HG03565 (cell line): ENCODE results near the gene IFFO2.

Experiments
- ATAC-seq: cut with Tn5 transposase; IDR thresholded peaks from one replicate; pipeline ENCODE4 v1.9.1; 2021; ENCODE audit warnings: mild to moderate bottlenecking, moderate library complexity; ENCODE audit not compliant: unreplicated experiment

IFFO2 gene

GRCh38 chr1:18972991-18973390 lies 16.5 kb upstream of the IFFO2 start:
- no peak for ATAC-seq

DNA sequence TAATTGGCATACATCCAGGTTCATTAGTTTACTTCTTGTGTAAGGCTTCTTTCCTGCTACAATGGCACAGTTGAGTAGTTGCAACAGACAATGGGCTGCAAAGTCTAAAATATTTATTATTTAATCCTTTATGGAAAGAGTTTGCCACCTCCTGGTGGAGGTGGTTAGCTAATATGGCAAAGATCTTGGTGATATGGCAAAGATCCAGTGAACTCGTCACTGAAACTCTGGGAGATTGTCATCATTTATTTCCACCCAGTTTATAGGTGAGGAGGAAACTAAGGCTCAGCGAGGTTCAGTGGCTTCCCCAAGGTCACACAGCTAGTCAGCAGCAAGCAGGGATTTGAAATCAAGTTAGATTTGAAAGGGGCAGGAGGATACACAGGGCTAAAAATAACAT lies 16.1 kb upstream of the IFFO2 start:
- no peak for ATAC-seq

DNA sequence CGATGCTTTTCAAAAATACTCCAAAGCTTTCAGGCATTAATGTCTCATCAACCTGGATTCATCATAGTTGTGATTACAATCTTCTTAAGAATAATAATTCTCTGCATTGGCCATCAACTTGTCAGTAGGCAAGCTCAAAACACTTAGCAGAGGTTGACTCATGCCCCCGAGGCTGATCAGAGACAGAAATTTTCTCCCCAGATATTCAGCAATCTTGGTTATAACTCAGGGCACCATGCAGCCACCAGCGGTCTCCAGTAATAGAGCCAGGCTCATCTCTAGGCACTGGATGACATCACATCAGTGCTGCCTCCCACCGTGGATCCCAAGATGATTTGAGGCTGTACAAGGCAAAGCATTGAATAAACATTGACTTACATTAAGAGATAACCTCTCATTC lies 14.3 kb upstream of the IFFO2 start:
- ATAC-seq = no peak

DNA sequence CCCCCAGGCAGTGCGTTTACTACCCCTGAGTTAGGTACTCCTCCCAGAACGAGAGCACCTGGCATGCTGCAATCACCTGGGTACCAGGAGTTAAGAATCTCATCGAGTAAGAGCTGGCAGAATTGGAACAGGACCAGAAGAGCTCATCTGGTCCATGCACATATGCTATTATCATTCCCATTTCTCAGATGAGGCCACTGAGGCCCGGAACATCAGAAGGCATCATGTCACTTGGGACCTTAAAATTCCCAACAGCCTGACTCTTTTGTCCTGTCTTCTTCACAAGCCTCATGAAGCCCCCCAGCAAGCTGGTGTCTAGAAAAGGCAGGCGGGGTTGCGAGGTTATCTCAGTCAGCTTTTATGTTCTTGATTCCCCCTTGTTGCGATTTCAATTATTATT lies 13.9 kb upstream of the IFFO2 start:
- ATAC-seq = no peak

DNA sequence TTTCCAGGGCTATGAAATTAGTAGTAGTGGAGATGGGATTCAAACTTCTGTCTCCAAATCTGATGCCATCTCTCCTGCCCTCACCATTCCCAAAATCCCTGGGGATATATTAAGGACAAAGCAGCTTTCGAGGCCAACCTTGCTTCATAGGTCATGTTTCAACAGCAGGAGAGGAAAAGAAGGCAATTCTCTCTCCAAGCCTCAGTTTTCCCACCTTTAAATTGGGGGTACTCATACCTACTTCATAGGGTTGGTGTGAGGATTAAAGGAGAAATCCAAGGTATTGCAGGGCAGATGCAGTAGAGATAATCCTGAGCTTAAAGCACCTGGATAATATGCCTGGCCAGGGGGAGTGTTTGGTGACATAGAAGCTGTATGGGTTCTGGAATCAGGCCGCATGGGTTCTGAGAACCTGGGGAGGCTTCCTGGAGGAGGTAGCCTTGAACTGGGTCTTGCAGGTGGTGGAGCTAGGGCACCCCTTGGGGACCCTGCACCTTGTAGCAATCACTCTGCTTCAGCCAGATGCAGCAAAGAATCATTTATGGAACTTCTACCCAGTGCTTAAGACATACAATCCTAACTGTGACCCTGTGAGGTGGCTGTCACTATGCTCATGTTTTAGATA lies 10.7 kb upstream of the IFFO2 start:
- no peak for ATAC-seq

DNA sequence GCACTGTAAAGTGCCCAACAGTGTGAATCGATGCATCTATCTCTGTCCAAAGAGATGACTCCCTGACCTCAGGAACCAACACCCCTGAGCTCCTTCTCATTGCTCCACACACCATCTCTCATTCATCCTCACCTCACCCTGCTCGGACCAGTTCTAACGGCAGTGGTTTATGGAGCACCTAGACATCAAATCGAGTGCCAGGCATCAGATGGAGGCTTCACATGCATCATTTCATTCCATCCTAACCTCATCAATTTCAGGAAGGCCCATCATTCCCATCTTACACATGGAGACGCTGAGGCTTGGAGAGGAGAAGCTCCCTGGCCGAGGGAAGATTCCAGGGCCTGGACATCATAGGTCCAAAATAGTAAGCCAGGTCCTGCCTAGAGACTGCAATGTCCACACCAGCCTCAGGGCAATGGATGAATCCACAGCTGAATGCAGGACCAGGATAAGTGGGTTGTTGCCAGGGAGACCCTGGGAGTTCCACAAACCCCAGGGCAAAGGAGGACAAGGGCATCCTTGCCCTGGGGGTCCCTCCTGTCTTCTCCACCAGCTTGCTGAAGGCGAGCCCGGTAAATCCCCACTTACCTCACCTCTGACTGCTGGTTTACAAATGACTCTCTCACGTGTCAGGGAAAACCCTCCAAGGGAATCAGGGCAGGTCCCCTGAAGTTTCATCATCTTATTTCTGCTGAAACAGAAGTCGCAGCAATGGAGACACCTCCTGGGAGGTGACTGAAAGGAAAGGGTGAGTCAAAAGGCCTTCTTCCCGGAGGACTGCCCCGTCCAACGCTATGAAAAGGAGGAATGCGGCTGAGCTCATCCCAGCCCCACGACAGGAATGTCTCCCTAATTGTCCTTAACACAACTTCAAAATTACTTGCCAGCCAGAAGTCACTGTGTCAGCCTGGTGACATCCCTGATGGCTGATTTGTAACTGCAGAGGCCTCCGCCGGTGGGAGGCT lies 9.0 kb upstream of the IFFO2 start:
- ATAC-seq = no peak

DNA sequence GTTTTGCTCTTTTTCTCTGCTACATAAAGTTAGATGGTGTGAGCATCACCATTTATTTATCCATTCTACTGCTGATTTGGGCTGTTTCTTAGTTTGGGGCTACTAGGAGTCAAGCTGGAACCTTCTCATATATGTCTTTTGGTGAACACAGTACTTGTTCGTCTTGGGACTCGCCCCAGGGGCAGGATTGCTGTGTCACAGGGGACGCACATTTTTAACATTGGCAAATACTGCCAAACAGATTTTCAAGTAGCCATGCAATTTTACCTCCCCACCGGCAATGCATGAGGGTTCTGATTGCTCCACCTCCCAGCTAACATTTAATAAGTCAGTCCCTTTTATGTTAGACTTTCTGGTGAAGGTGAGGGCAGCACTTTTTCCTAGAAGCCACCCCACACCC lies 7.5 kb upstream of the IFFO2 start:
- ATAC-seq = no peak

GRCh38 chr1:18962855-18963737 lies 6.6 kb upstream of the IFFO2 start:
- no peak for ATAC-seq

- no peak for ATAC-seq
Observed at GRCh38 chr1:18962121-18962721, 5.7 kb upstream of the IFFO2 start.

GRCh38 chr1:18960821-18961220 lies 4.3 kb upstream of the IFFO2 start:
- no peak for ATAC-seq

DNA sequence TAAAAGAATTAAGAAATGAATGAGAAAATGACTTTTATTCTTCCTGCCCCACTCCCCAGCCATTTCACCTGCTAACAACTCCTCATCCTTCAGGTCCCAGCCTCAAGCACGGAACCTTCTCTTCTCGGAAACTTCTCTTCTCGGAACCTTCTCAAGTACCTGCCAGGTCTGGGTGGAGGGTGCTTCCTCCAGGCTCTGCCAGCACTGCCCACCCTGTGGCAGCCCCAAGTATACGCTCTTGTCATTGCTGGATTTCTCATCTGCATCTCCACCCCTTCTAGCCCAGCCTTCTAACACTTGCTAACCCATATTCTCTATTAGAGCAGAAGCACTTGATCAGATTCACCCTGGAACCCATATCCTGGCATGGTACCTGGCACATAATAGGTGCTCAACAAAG lies 3.9 kb upstream of the IFFO2 start:
- ATAC-seq = no peak

GRCh38 chr1:18959591-18959990 lies 3.1 kb upstream of the IFFO2 start:
- ATAC-seq = no peak

DNA sequence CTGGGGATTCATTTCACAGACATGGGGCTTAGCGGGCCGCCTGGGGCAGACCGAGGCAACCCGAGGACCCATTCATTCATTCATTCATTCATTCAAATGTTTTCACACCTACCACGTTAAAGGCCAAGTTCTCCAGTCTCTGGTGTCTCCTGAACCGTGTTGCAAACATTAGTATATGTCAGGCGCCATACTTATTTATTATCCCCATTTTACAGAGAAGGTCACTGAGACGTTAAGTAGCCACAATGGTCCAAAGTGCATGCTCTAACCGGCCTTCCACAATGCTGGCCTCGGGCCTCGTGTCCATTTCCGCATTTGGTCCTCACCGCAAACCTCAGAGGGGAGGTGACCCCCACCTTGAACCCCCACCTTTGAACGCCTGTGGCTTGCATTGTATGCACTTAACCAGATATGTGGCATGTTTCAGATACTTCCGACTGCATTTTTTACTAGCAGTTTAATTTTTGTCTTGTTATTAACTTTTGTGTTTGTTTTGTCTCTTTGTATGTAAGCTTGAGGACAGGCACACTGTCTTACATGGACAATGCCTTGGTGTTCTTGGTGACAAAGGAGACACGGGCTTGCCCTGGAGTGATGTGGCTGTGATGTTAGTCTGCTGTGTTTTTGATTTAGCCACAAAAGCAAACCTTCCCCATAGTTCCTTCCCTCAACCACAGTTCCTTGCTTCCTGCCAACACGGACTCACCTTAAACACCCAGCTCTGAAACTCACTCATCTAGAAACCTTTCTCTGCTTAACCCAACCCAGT lies 1.2 kb upstream of the IFFO2 start:
- no peak for ATAC-seq

- no peak for ATAC-seq
Observed at GRCh38 chr1:18957136-18957521, 653 bp upstream of the IFFO2 start.

DNA sequence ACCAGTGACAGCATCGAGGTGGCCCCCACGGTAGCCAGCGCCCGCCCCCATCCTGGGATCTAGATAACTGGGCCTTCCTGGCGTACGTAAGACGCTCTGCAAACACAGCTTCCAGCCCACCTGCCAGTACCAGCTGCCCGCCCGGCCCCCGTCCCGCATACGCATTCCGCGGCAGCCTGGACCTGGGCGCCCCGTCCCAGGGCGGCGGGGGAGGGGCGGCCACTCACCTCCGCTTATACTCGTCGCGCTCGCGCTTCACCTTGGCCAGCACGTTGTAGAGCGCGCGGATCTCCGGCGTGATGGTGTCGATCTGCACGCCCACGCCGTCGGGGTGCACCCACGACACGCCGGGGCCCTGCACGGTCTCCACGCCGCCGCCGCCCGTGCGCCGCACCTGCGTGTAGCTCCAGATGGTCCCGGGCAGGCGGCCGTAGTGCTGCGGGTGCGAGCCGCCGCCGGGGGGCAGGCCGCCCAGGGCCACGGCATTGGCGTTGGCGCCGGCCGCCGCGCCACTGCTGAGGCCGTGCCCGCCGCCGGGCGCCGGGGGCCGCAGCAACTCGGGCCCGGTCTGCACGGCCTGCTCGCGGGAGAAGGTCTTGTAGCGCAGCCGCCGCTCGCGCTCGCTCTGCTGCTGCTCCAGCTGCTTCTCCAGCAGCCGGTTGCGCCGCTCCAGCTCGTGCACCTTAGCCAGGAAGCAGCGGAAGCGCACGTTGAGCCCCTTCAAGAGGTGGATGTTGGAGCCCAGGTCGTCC lies 859 bp downstream of the IFFO2 start:
- ATAC-seq = no peak

- ATAC-seq = no peak
Observed at GRCh38 chr1:18955131-18955440, 1.4 kb downstream of the IFFO2 start.

DNA sequence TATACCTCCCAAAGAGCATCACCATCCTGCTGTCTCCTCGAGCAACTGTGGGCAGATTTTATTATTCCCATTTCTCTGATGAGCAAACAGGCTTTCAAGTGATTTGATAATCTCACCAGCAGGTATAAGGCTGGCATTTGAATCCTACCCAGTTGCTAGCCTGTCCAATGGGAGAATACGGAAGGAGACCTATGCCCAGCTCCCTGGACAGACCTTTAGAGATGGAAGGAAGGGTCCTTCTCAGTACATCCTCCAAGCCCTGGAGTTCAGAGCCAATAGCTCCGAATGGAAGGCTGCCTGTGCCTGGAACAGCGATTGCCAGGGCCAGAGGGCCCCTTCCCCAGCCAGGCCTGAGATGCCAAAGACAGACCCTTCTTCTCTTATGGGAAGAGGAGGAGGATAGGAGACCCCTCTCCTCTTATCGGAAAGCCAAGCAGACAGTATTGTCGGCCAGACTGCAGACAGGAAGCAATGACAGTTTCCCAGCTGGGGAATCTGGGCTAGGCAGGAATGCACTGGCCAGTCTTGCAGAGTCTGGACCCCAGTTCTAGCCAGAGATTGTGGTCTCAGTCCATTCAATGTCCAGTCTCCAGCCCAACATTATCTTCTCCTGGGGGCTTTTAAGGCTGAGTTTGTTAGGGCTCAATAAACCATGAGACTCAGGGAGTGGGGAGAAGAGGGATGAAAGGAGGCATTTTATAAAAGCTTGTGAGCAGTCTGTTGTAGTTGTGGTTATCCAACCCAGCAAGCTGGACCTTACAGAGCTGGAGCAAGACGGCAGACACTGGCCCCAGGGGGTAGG lies 2.0 kb downstream of the IFFO2 start:
- no peak for ATAC-seq

GRCh38 chr1:18953731-18954231 lies 2.7 kb downstream of the IFFO2 start:
- ATAC-seq = no peak
